Thymus (tissue), 11 donors: ENCODE results near the gene ADK. TPM values are rescaled to one million over a fixed set of nuclear protein-coding genes. Genes with fewer than 3 reads are reported as not detected.

Source experiments
- DNase-seq, 9 donors: peaks; one replicate each; pipeline ENCODE4 v3.0.0-alpha.2; 2013; ENCODE audit warnings: low spot score in 9 of 9, low read depth in 6 of 9, missing footprints in 1 of 9
- H3K27ac ChIP-seq, 2 donors: one replicate each; pipeline ENCODE4 v1.5.1; 2013; ENCODE audit warnings: control low read depth in 1 of 2, low read depth in 1 of 2, low read length in 1 of 2, mild to moderate bottlenecking in 1 of 2, moderate library complexity in 1 of 2
- H3K27me3 ChIP-seq, 2 donors: one replicate each; pipeline ENCODE4 v1.5.1; 2013; ENCODE audit warnings: low read length in 1 of 2; ENCODE audit not compliant: control insufficient read depth in 2 of 2, insufficient read depth in 1 of 2
- H3K36me3 ChIP-seq, 2 donors: one replicate each; pipeline ENCODE4 v1.5.1; 2013; ENCODE audit warnings: low read length in 1 of 2, mild to moderate bottlenecking in 1 of 2, moderate library complexity in 1 of 2; ENCODE audit not compliant: control insufficient read depth in 2 of 2, insufficient read depth in 2 of 2
- H3K4me1 ChIP-seq, 2 donors: one replicate each; pipeline ENCODE4 v1.5.1; 2013; ENCODE audit warnings: low read length in 2 of 2; ENCODE audit not compliant: control insufficient read depth in 2 of 2, insufficient read depth in 2 of 2
- H3K4me3 ChIP-seq, 2 donors: one replicate each; pipeline ENCODE4 v1.5.1; 2013; ENCODE audit warnings: low read length in 2 of 2, control low read depth in 1 of 2, mild to moderate bottlenecking in 1 of 2
- H3K9me3 ChIP-seq, 2 donors: one replicate each; pipeline ENCODE4 v1.5.1; 2013; ENCODE audit warnings: low read length in 1 of 2, mild to moderate bottlenecking in 1 of 2; ENCODE audit not compliant: control insufficient read depth in 2 of 2, insufficient read depth in 1 of 2
- WGBS: extraction: QIAGEN DNeasy Blood & Tissue Kit; methylation state at CpG from one replicate; pipeline ENCODE4 v1.1.7; 2013; 5-methylcytosine and 5-hydroxymethylcytosine counted together
- polyA plus RNA-seq: library from polyadenylated mRNA; stranded (reverse); fragments of 200-250 nt; gene quantifications from one replicate; pipeline ENCODE4 v1.2.3, GENCODE V29; 2013
- total RNA-seq: library from RNA; stranded (reverse); fragments of 120-200 nt; gene quantifications from one replicate; pipeline ENCODE4 v1.2.4, GENCODE V29; 2013
- donor health status: healthy.

Gene ADK
- total and polyA plus RNA-seq, 2 donors: 32.0 to 33.2 TPM

- Histone ChIP-seq H3K9me3 (no peaks in the 10 kb centered on the region), H3K4me1 (no peaks in the 10 kb centered on the region), H3K36me3 (no peaks in the 10 kb centered on the region), H3K27me3 (no peaks in the 10 kb centered on the region), H3K4me3 (no peak overlapping the region), H3K27ac (no peak overlapping the region)
- DNase-seq: peak in 1 of 9 donors; percentile 26
These were observed 500.5 kb downstream of the ADK start for GRCh38 chr10:74651565-74651964.

- DNase-seq: no peak
- Histone ChIP-seq H3K4me3 (no peak overlapping the region), H3K4me1 (no peaks in the 10 kb centered on the region), H3K9me3 (no peaks in the 10 kb centered on the region), H3K27ac (no peak overlapping the region), H3K36me3 (no peaks in the 10 kb centered on the region), H3K27me3 (no peaks in the 10 kb centered on the region)
- 96% methylated on average over 7 of the region's 7 CpGs for WGBS
These were observed 501.6 kb downstream of the ADK start for GRCh38 chr10:74652664-74653063.

GRCh38 chr10:74658511-74658910 is 507.5 kb downstream of the ADK start:
- Histone ChIP-seq H3K9me3 (no peaks in the 10 kb centered on the region), H3K27me3 (no peaks in the 10 kb centered on the region), H3K36me3 (no peaks in the 10 kb centered on the region), H3K4me1 (no peaks in the 10 kb centered on the region), H3K27ac (no peak overlapping the region), H3K4me3 (no peak overlapping the region)
- 96% methylated on average over 5 of the region's 5 CpGs for WGBS
- no peak for DNase-seq

GRCh38 chr10:74662635-74663034 is 511.6 kb downstream of the ADK start:
- H3K9me3 ChIP-seq: no peaks in the 10 kb centered on the region
- H3K27ac ChIP-seq: no peak overlapping the region
- H3K36me3 ChIP-seq: no peaks in the 10 kb centered on the region
- H3K27me3 ChIP-seq: no peaks in the 10 kb centered on the region
- no peaks in the 10 kb centered on the region for H3K4me1 ChIP-seq
- no peak for DNase-seq
- 97% methylated on average over 3 of the region's 3 CpGs for WGBS
- H3K4me3 ChIP-seq: no peak overlapping the region

GRCh38 chr10:74669210-74669609 is 518.2 kb downstream of the ADK start:
- Histone ChIP-seq H3K27ac (no peak overlapping the region), H3K36me3 (peaks cover 9 to 11% of the 10 kb centered on the region in 2 donors), H3K9me3 (peaks cover 7 to 12% of the 10 kb centered on the region in 2 donors), H3K27me3 (no peaks in the 10 kb centered on the region), H3K4me3 (no peak overlapping the region), H3K4me1 (no peaks in the 10 kb centered on the region)
- DNase-seq: no peak
- 95% methylated on average over 3 of the region's 3 CpGs for WGBS

- Histone ChIP-seq H3K27ac (no peak overlapping the region), H3K36me3 (peaks cover 9 to 12% of the 10 kb centered on the region in 2 donors), H3K4me3 (no peak overlapping the region), H3K9me3 (peaks cover 7 to 14% of the 10 kb centered on the region in 2 donors), H3K27me3 (no peaks in the 10 kb centered on the region), H3K4me1 (no peaks in the 10 kb centered on the region)
- WGBS: 84% methylated on average over 3 of the region's 3 CpGs
- no peak for DNase-seq
These were observed 520.7 kb downstream of the ADK start for GRCh38 chr10:74671716-74672115.

- no peak overlapping the region for H3K27ac ChIP-seq
- no peak overlapping the region for H3K4me3 ChIP-seq
- no peaks in the 10 kb centered on the region for H3K4me1 ChIP-seq
- H3K27me3 ChIP-seq: no peaks in the 10 kb centered on the region
- H3K36me3 ChIP-seq: peaks cover 9 to 12% of the 10 kb centered on the region in 2 donors
- H3K9me3 ChIP-seq: peaks cover 7 to 14% of the 10 kb centered on the region in 2 donors
- no peak for DNase-seq
These were observed 521.6 kb downstream of the ADK start for GRCh38 chr10:74672430-74673165.

GRCh38 chr10:74674927-74675326 is 523.9 kb downstream of the ADK start:
- Histone ChIP-seq H3K36me3 (peaks cover 9 to 12% of the 10 kb centered on the region in 2 donors), H3K4me3 (no peak overlapping the region), H3K9me3 (peaks cover 7 to 14% of the 10 kb centered on the region in 2 donors), H3K27me3 (no peaks in the 10 kb centered on the region), H3K4me1 (no peaks in the 10 kb centered on the region), H3K27ac (no peak overlapping the region)
- WGBS: 98% methylated on average over 1 of the region's 1 CpG
- DNase-seq: no peak

- H3K4me1 ChIP-seq: no peaks in the 10 kb centered on the region
- H3K36me3 ChIP-seq: peaks cover 9 to 12% of the 10 kb centered on the region in 2 donors
- no peak for DNase-seq
- peaks cover 7 to 14% of the 10 kb centered on the region in 2 donors for H3K9me3 ChIP-seq
- no peak overlapping the region for H3K4me3 ChIP-seq
- H3K27me3 ChIP-seq: no peaks in the 10 kb centered on the region
- H3K27ac ChIP-seq: no peak overlapping the region
These were observed 524.5 kb downstream of the ADK start for GRCh38 chr10:74675484-74675883.
